GM19193 (cell line): ENCODE data around the gene PTPRM.

ENCODE experiments used
- POLR2A ChIP-seq: IDR thresholded peaks from 4 replicates; pipeline ENCODE4 v1.6.1; 2011; ENCODE audit not compliant: insufficient read depth, insufficient read length; ENCODE audit errors: extremely low read depth

Gene PTPRM

GRCh38 chr18:8262221-8262620 lies 695.1 kb downstream of the PTPRM start:
- no peak for TF ChIP-seq POLR2A

DNA sequence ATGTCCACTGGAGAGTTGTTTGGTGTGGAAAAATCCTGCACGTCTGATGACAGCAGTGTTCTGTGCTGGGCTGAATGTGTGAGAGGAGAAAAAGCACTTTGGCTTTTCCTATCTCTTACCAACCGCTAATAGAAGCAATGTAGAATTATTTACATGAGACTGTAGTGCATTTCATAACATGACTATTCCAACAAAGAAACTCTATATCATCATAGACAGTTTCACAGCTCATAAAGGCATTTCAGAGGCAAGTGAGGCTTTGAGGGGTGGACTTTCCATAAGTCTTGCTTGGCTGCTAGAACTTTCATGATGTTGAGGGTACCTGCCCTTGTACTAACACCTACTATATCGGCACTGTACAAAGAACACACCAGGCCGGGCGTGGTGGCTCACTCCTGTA lies 697.0 kb downstream of the PTPRM start:
- no peak for TF ChIP-seq POLR2A

DNA sequence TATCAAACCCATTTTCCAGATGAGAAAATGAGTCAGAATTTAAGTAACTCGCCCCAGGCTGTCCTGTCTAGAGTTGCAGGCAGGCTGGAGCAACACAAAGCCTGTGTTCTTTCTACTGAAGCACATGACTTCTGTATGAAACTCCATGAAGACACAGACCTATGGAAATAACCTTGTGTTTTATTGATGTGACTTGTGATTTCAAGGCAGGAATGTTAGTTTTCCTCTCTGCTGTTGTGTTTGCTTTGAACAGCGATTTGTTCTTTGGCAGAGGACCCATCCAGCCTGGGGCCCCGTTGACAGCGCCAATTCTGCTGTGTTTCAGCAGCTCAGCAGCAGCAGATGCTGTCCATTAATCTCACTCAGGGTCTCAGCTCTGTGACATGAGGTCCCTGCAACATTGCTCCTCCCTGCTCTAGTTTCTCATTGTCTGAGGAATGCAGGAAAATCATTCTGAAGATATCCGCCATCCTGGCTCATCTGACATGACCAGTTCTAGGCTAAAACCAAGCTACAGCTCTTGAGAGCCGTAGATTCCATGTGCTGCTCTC lies 697.8 kb downstream of the PTPRM start:
- TF ChIP-seq POLR2A = no peak

- no peak for TF ChIP-seq POLR2A
Observed at GRCh38 chr18:8272254-8272653, 705.1 kb downstream of the PTPRM start.

DNA sequence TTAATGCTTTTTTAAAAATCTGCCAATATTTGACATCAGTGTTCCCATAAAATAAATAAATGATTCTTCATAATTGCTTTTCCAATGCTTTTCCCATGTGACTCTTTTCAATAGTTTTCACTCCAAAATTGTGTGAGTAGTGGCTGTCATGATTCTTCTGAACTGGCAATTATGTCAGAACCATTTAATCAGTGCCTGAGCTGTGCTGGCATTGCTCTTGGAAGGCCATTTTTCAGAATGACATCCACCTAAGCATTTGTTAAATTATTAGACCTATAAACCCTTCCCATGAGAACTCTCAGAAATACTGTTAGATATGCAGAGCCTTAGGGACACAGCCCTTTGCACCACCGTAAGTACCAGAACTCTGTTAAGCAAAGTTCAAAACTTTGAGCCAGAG lies 707.3 kb downstream of the PTPRM start:
- TF ChIP-seq POLR2A = no peak

GRCh38 chr18:8276406-8276805 lies 709.3 kb downstream of the PTPRM start:
- TF ChIP-seq POLR2A = no peak

GRCh38 chr18:8277270-8277669 lies 710.2 kb downstream of the PTPRM start:
- no peak for TF ChIP-seq POLR2A

DNA sequence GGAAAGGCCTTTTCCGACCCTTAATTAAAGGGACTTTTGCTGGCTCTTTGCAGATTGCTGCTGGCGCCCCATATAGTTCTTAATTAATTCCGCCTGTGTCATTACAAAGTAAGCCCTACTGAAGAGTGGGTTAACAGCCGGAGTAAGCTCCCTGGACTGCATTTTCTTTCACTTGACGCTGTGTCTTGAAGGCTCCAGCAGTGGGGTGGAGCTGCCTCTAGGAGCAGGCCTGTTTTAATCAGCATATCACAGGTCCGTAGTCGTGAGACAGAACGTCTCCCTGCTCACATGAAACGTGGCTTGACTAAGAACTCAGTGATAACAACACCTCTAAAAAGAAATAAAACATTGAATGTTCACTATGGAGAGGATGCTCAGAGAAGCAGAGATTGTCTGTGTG lies 712.2 kb downstream of the PTPRM start:
- TF ChIP-seq POLR2A = no peak

DNA sequence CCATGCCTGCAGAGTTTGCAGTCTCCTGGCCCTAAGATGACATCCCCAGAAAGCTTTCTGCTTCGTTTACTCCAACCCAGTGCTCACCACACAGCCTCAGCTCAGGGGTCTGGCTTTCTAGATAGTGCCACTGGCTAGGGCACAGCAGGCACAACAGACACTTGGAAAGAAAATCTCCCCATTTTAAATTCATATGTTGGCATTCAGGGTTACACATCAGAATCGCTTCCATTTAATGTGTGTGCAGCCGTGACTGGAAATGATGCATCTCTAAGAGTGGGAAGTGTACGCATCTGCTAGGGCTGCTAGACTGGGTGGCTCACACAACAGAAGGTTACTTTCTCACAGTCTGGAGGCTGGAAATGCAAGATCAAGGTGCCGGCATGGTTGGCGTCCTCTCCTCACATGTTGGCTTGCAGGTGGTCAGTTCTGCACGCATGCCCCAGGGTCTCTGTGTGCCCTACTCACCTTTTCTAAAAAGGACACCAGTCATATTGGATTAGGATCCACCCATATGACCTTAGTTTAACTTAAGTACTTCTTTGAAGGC lies 712.7 kb downstream of the PTPRM start:
- TF ChIP-seq POLR2A = no peak

DNA sequence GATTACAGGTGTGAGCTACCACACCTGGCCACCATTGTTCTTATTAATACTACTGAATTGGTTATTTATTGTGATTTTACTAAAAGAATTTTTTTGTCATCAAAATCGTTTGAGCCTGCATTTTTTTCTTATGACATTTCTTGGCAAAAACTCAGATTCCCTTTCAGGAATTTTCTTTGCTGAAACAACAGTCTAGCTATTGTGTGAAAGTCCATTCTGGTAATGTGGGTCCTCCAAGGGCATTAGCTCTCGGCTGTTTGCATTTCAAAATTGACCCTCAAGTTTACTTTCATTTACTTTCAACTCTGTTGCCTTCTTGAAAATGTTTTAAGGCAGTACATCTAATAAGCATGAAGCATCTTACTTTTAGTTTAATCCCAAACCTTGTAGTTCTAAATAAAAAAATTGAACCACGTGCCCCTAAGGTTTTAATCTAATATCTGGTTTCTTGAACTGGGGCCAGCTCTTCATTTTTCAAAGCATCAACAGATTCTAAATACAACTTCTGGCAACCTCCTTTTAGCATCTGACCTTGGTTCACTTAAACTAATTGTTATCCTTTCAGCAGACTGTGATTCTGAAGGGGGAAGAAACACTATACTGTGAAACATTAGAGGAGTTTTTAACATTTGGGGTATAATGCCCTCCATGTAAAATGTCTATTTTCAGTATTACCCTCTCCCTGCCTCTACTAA lies 716.9 kb downstream of the PTPRM start:
- TF ChIP-seq POLR2A = no peak

GRCh38 chr18:8286303-8286702 lies 719.2 kb downstream of the PTPRM start:
- no peak for TF ChIP-seq POLR2A

- no peak for TF ChIP-seq POLR2A
Observed at GRCh38 chr18:8287196-8287885, 720.2 kb downstream of the PTPRM start.

- no peak for TF ChIP-seq POLR2A
Observed at GRCh38 chr18:8288472-8289195, 721.5 kb downstream of the PTPRM start.

DNA sequence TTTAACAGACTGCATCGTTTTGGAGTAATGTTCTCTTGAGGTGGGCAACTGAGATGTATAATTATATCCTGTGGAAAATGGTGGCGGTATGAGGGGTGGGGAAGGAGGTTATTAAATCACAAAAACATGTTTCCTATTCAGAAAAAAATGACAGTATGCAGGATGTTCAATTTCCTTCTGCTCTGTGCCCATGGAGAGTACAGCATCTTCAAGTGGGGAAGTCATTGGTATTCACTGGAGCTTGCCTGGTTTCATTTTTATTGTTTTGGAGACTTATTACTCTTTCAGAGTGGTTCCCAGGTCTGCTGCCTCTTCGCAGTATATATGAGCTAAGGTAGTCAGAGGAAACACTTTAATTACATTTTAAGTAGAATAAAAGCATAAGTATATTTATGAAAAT lies 723.3 kb downstream of the PTPRM start:
- TF ChIP-seq POLR2A = no peak

DNA sequence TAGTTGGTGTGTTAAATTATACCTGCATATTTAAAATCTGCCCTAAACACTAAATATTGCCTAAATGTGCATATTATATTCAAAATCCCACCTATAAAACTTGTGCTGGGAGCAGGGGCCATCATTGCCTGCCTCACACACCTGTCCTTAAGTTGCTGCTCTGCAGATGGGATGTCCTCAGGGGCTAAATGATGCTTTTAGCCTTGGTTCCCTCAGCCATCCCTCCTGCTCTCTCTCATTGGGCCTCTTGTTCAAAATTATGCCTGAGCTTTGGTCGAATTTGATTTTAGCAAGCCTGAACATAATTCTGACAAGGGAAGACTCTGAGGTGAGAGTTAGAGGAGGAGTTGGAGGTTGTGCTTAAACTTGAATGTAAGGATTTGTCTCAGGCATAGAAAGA lies 723.8 kb downstream of the PTPRM start:
- no peak for TF ChIP-seq POLR2A
